ENCODE data around the gene TCN2. TPM values are rescaled to one million over a fixed set of nuclear protein-coding genes. Genes with fewer than 3 reads are reported as not detected.
A peak's percentile ranks its signal among the peaks of the same experiment; 100 is the strongest.
"Not testable (repeated sequence)": the region's sequence is repeated elsewhere in the genome, so short reads cannot be mapped to it uniquely, and the experiment has no call there.

The TCN2 gene
- total RNA-seq = under 1 TPM; 0.26 to 0.65 (median 0.57) TPM
- 1.3 TPM for total RNA-seq (2013)
- total RNA-seq = 0 to 7.3 (median 0.25) reads per million in 29 experiments

- Mint-ChIP-seq H3K9me3 (no peaks in the 10 kb centered on the region), H3K27me3 (peaks cover 0 to 10% of the 10 kb centered on the region in 2 donors), H3K4me1 (peaks cover 20 to 29% (median 27%) of the 10 kb centered on the region in 3 donors), H3K4me3 (peak within 1 kb of the TSS; percentile 79 to 92 (median 80)), H3K36me3 (no peaks in the 10 kb centered on the region), H3K27ac (peak within 1 kb of the TSS in 1 of 2 donors; percentile 81)
- DNase-seq (peak in 24 of 35 experiments; percentile 3 to 37 (median 14)), ATAC-seq (replicated peaks in 1 of 4) (peak; percentile 63 to 76 (median 71))
- Histone ChIP-seq H3K27me3 (replicated peaks in 1 of 2; ENCODE audit: control insufficient read depth in 2 of 2, extremely low read depth in 1 of 2, insufficient read depth in 2 of 2, low read length in 1 of 2) (peaks cover 0 to 25% of the 10 kb centered on the region in 2 experiments), H3K27ac (ENCODE audit: low read length) (no peak within 1 kb of the TSS), H3K36me3 (ENCODE audit: control insufficient read depth in 2 of 2, extremely low read depth in 1 of 2, insufficient read depth in 1 of 2, low read length in 1 of 2) (no peaks in the 10 kb centered on the region), H3K9me3 (no peaks in the 10 kb centered on the region), H3K4me3 (ENCODE audit: control insufficient read depth in 1 of 2, extremely low read depth in 1 of 2, low read length in 1 of 2) (peak within 1 kb of the TSS; percentile 26 to 56), H3K4me1 (ENCODE audit: control insufficient read depth in 1 of 2, extremely low read depth in 1 of 2, insufficient read depth in 2 of 2, low read length in 2 of 2) (peaks cover 4 to 21% of the 10 kb centered on the region in 2 experiments)
- CTCF ChIA-PET = interaction anchor here (0.5 to 1.2 kb wide), 6 partner anchors 17 to 1883 kb away, joined by 3 to 10 read pairs (median 4); no protein-coding TSS in a partner anchor
- POLR2A ChIA-PET = interaction anchor here in 1 of 2 donors (0.6 kb wide), 1 partner anchor 626 kb away, joined by 6 read pairs; no protein-coding TSS in a partner anchor
- WGBS (ENCODE audit: insufficient coverage) = 16% methylated on average over 13 of the region's 24 CpGs
Measured at GRCh38 chr22:30606455-30607299, at the start of gene TCN2. Gene TCN2 (plus strand): TSS chr22:30607174. CDS start chr22:30607332, 158 bp downstream.

- CTCF ChIA-PET = no interaction called here
- H3K27me3 ChIP-seq (replicated peaks in 1 of 2; ENCODE audit: control insufficient read depth in 2 of 2, extremely low read depth in 1 of 2, insufficient read depth in 2 of 2, low read length in 1 of 2) = peaks cover 0 to 24% of the 10 kb centered on the region in 2 experiments
- WGBS (ENCODE audit: insufficient coverage) = 86% methylated on average over 7 of the region's 8 CpGs
- H3K36me3 Mint-ChIP-seq = no peaks in the 10 kb centered on the region
- no peaks in the 10 kb centered on the region for H3K4me1 ChIP-seq (ENCODE audit: control insufficient read depth in 1 of 2, extremely low read depth in 1 of 2, insufficient read depth in 2 of 2, low read length in 2 of 2)
- no peak overlapping the region for H3K4me3 ChIP-seq (ENCODE audit: control insufficient read depth in 1 of 2, extremely low read depth in 1 of 2, low read length in 1 of 2)
- no peaks in the 10 kb centered on the region for H3K9me3 ChIP-seq
- no peaks in the 10 kb centered on the region for H3K4me1 Mint-ChIP-seq
- no peak overlapping the region for H3K4me3 Mint-ChIP-seq
- no peaks in the 10 kb centered on the region for H3K36me3 ChIP-seq (ENCODE audit: control insufficient read depth in 2 of 2, extremely low read depth in 1 of 2, insufficient read depth in 1 of 2, low read length in 1 of 2)
- DNase-seq (no peak), ATAC-seq (replicated peaks in 1 of 4) (no peak)
- POLR2A ChIA-PET = no interaction called here
- H3K27ac ChIP-seq (ENCODE audit: low read length) = no peak overlapping the region
- H3K27ac Mint-ChIP-seq = no peak overlapping the region
- no peaks in the 10 kb centered on the region for H3K9me3 Mint-ChIP-seq
- peaks cover 0 to 2% of the 10 kb centered on the region in 2 donors for H3K27me3 Mint-ChIP-seq
Measured at GRCh38 chr22:30557243-30557642, 49.7 kb upstream of the TCN2 start.

- peaks cover 0 to 29% of the 10 kb centered on the region in 2 experiments for H3K27me3 ChIP-seq (replicated peaks in 1 of 2; ENCODE audit: control insufficient read depth in 2 of 2, extremely low read depth in 1 of 2, insufficient read depth in 2 of 2, low read length in 1 of 2)
- no peak overlapping the region for H3K4me3 ChIP-seq (ENCODE audit: control insufficient read depth in 1 of 2, extremely low read depth in 1 of 2, low read length in 1 of 2)
- ChIA-PET POLR2A (no interaction called here), CTCF (interaction anchor here in 1 of 2 donors (0.5 kb wide), 1 partner anchor 35 kb away, joined by 6 read pairs; no protein-coding TSS in a partner anchor)
- H3K36me3 ChIP-seq (ENCODE audit: control insufficient read depth in 2 of 2, extremely low read depth in 1 of 2, insufficient read depth in 1 of 2, low read length in 1 of 2) = no peaks in the 10 kb centered on the region
- H3K4me1 Mint-ChIP-seq = no peaks in the 10 kb centered on the region
- no peaks in the 10 kb centered on the region for H3K36me3 Mint-ChIP-seq
- DNase-seq (no peak), ATAC-seq (replicated peaks in 1 of 4) (no peak)
- H3K27ac ChIP-seq (ENCODE audit: low read length) = no peak overlapping the region
- no peak overlapping the region for H3K4me3 Mint-ChIP-seq
- WGBS (ENCODE audit: insufficient coverage) = 93% methylated on average over 3 of the region's 6 CpGs
- no peaks in the 10 kb centered on the region for H3K9me3 Mint-ChIP-seq
- no peaks in the 10 kb centered on the region for H3K4me1 ChIP-seq (ENCODE audit: control insufficient read depth in 1 of 2, extremely low read depth in 1 of 2, insufficient read depth in 2 of 2, low read length in 2 of 2)
- H3K9me3 ChIP-seq = no peaks in the 10 kb centered on the region
- H3K27ac Mint-ChIP-seq = no peak overlapping the region
- H3K27me3 Mint-ChIP-seq = peaks cover 0 to 3% of the 10 kb centered on the region in 2 donors
Measured at GRCh38 chr22:30559889-30560288, 47.1 kb upstream of the TCN2 start.

GRCh38 chr22:30560643-30561202, 46.3 kb upstream of the TCN2 start:
- H3K27me3 ChIP-seq (replicated peaks in 1 of 2; ENCODE audit: control insufficient read depth in 2 of 2, extremely low read depth in 1 of 2, insufficient read depth in 2 of 2, low read length in 1 of 2) = peaks cover 0 to 33% of the 10 kb centered on the region in 2 experiments
- H3K4me3 ChIP-seq (ENCODE audit: control insufficient read depth in 1 of 2, extremely low read depth in 1 of 2, low read length in 1 of 2); H3K4me1 ChIP-seq (ENCODE audit: control insufficient read depth in 1 of 2, extremely low read depth in 1 of 2, insufficient read depth in 2 of 2, low read length in 2 of 2); ATAC-seq (replicated peaks in 1 of 4); CTCF ChIA-PET; H3K27ac Mint-ChIP-seq; H3K36me3 Mint-ChIP-seq; H3K27me3 Mint-ChIP-seq; H3K36me3 ChIP-seq (ENCODE audit: control insufficient read depth in 2 of 2, extremely low read depth in 1 of 2, insufficient read depth in 1 of 2, low read length in 1 of 2); H3K9me3 Mint-ChIP-seq; DNase-seq; H3K27ac ChIP-seq (ENCODE audit: low read length); H3K9me3 ChIP-seq; POLR2A ChIA-PET; H3K4me3 Mint-ChIP-seq; H3K4me1 Mint-ChIP-seq: not testable (repeated sequence)
- 32% methylated on average over 4 of the region's 11 CpGs for WGBS (ENCODE audit: insufficient coverage)

- no peaks in the 10 kb centered on the region for H3K9me3 Mint-ChIP-seq
- Histone ChIP-seq H3K4me3 (ENCODE audit: control insufficient read depth in 1 of 2, extremely low read depth in 1 of 2, low read length in 1 of 2) (no peak overlapping the region), H3K36me3 (ENCODE audit: control insufficient read depth in 2 of 2, extremely low read depth in 1 of 2, insufficient read depth in 1 of 2, low read length in 1 of 2) (no peaks in the 10 kb centered on the region), H3K9me3 (no peaks in the 10 kb centered on the region), H3K4me1 (ENCODE audit: control insufficient read depth in 1 of 2, extremely low read depth in 1 of 2, insufficient read depth in 2 of 2, low read length in 2 of 2) (no peaks in the 10 kb centered on the region), H3K27ac (ENCODE audit: low read length) (no peak overlapping the region), H3K27me3 (replicated peaks in 1 of 2; ENCODE audit: control insufficient read depth in 2 of 2, extremely low read depth in 1 of 2, insufficient read depth in 2 of 2, low read length in 1 of 2) (peaks cover 0 to 37% of the 10 kb centered on the region in 2 experiments)
- no peaks in the 10 kb centered on the region for H3K36me3 Mint-ChIP-seq
- H3K4me1 Mint-ChIP-seq = no peaks in the 10 kb centered on the region
- POLR2A ChIA-PET = no interaction called here
- CTCF ChIA-PET = no interaction called here
- no peak overlapping the region for H3K27ac Mint-ChIP-seq
- no peak overlapping the region for H3K4me3 Mint-ChIP-seq
- DNase-seq (no peak), ATAC-seq (replicated peaks in 1 of 4) (no peak)
- 63% methylated on average over 2 of the region's 10 CpGs for WGBS (ENCODE audit: insufficient coverage)
- H3K27me3 Mint-ChIP-seq = peaks cover 0 to 3% of the 10 kb centered on the region in 2 donors
Measured at GRCh38 chr22:30561402-30562189, 45.4 kb upstream of the TCN2 start.

- H3K9me3 Mint-ChIP-seq = no peaks in the 10 kb centered on the region
- peaks cover 0 to 37% of the 10 kb centered on the region in 2 experiments for H3K27me3 ChIP-seq (replicated peaks in 1 of 2; ENCODE audit: control insufficient read depth in 2 of 2, extremely low read depth in 1 of 2, insufficient read depth in 2 of 2, low read length in 1 of 2)
- H3K36me3 Mint-ChIP-seq = no peaks in the 10 kb centered on the region
- ChIA-PET CTCF (no interaction called here), POLR2A (no interaction called here)
- H3K4me3 Mint-ChIP-seq = no peak overlapping the region
- no peaks in the 10 kb centered on the region for H3K36me3 ChIP-seq (ENCODE audit: control insufficient read depth in 2 of 2, extremely low read depth in 1 of 2, insufficient read depth in 1 of 2, low read length in 1 of 2)
- H3K4me1 Mint-ChIP-seq = no peaks in the 10 kb centered on the region
- no peaks in the 10 kb centered on the region for H3K9me3 ChIP-seq
- DNase-seq (no peak), ATAC-seq (replicated peaks in 1 of 4) (no peak)
- H3K27ac Mint-ChIP-seq = no peak overlapping the region
- peaks cover 0 to 3% of the 10 kb centered on the region in 2 donors for H3K27me3 Mint-ChIP-seq
- no peaks in the 10 kb centered on the region for H3K4me1 ChIP-seq (ENCODE audit: control insufficient read depth in 1 of 2, extremely low read depth in 1 of 2, insufficient read depth in 2 of 2, low read length in 2 of 2)
- no peak overlapping the region for H3K27ac ChIP-seq (ENCODE audit: low read length)
- H3K4me3 ChIP-seq (ENCODE audit: control insufficient read depth in 1 of 2, extremely low read depth in 1 of 2, low read length in 1 of 2) = no peak overlapping the region
- WGBS (ENCODE audit: insufficient coverage) = 72% methylated on average over 3 of the region's 6 CpGs
Measured at GRCh38 chr22:30562366-30562765, 44.6 kb upstream of the TCN2 start.
